Suppressor macrophage treated with lipopolysaccharide for 4 hours (primary cell): ENCODE results near the gene KRTAP4-7.
"Not testable (repeated sequence)": the region's sequence is repeated elsewhere in the genome, so short reads cannot be mapped to it uniquely, and the experiment has no call there.

Experiments used
- DNase-seq: peaks from one replicate; pipeline ENCODE4 v3.0.0-alpha.2; 2020

KRTAP4-7 gene

GRCh38 chr17:41084100-41084856, at the start of gene KRTAP4-7:
Gene KRTAP4-7 (plus strand): TSS chr17:41084150. CDS start chr17:41084207, 57 bp downstream.
- DNase-seq = not testable (repeated sequence)

- DNase-seq = not testable (repeated sequence)
Measured at GRCh38 chr17:41034346-41034935, 49.5 kb upstream of the KRTAP4-7 start, which contains the start of gene KRTAP1-3. Gene KRTAP1-3 (minus strand): TSS chr17:41034874. CDS start chr17:41034821, 53 bp downstream.

- DNase-seq = no peak
Measured at GRCh38 chr17:41037853-41038350, 46.0 kb upstream of the KRTAP4-7 start.

DNA sequence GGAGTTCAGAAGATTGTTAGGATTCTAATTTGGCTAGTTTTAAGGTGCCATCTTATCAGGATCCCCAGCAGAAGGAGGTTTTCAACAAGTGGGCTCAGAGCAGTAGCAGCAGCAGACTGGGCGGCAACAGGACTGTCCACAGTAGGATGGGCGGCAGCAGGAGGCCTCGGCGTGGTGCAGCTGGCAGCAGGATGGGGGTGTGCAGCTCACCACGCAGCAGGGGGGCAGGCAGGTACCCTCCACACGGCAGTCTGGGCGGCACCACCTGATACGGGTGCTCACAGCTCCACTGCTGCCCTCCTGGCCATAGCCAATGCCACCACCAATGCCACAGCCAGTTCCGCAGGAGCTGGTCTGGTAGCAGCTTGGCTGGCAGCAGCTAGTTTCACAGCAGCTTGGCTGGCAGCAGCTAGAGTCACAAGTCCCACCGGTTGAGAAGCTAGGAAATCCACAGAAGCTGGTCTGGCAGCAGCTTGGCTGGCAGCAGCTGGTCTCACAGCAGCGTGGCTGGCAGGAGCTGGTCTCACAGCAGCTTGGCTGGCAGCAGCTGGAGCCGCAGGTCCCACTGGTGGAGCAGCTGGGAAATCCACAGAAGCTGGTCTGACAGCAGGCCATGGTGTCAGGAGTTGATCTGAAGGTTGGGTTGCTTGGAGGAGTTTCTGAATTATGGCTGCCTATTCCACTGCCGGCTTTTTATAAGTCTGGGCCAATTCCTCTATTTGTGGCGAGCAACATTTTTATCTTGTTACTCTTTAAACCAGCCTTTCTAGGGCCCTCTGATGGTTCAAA, 43.0 kb upstream of the KRTAP4-7 start, which contains the start of gene KRTAP1-1:
Gene KRTAP1-1, minus strand, starts transcription at position 668 of the 789 bp plus-strand sequence. Its CDS starts 53 bp downstream, at position 615.
- DNase-seq = not testable (repeated sequence)

GRCh38 chr17:41042953-41043352, 41.0 kb upstream of the KRTAP4-7 start:
- no peak for DNase-seq

GRCh38 chr17:41046735-41047465, 37.0 kb upstream of the KRTAP4-7 start, which contains the start of gene KRTAP2-1:
Gene KRTAP2-1 (minus strand): TSS chr17:41047316. CDS start chr17:41047267, 49 bp downstream.
- DNase-seq = not testable (repeated sequence)

- DNase-seq = no peak
Measured at GRCh38 chr17:41048441-41048840, 35.5 kb upstream of the KRTAP4-7 start.

DNA sequence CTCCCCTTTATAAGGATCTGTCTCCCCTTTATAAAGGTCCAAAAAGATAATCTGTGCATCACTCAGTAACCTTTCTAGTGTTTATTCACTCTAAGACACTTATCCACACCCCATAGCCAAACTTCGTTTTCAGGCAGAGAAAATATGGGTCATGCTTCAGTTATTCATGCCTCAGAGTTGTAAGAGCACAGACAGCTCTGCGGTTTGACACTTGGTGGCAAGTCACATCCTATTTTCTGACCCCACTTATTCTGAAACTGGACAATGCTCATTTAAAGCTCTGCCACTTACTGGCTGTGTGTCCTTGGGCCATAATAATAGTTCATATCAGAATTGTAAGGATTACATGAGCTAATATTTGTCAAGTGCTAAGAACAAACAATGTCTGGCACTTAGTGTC, 34.8 kb upstream of the KRTAP4-7 start:
- DNase-seq = no peak

DNA sequence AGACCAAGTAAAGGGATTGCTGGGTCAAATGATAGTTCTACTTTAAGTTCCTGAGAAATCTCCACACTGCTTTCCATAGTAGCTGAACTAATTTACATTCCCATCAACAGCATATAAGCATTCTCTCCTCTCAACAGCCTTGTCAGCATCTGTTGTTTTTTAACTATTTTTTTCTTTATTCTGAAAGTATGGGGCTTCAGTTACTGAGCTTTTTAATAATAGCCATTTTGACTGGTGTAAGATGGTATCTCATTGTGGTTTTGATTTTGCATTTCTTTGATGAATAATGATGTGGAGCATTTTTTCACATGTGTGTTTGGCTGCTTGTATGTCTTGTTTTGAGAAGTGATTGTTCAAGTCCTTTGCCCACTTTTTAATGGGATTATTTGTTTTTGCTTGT, 31.4 kb upstream of the KRTAP4-7 start:
- no peak for DNase-seq

GRCh38 chr17:41054025-41054424, 29.9 kb upstream of the KRTAP4-7 start:
- no peak for DNase-seq

DNA sequence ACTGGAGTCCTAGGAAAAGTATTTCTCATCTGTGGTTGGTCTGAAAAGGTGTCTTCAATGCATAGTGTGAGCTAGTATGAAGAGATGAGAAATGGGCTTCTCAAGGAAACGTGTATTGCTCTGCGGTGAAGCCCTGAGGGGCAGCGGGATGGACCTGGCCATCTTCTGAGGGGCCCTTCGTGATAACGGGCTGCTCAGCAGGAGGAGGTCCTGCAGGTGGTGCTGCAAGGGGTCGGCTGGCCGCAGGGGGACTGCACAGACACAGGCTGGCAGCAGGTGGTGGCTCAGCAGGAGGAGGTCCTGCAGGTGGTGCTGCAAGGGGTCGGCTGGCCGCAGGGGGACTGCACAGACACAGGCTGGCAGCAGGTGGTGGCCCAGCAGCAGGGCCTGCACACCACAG, 29.4 kb upstream of the KRTAP4-7 start:
- DNase-seq = not testable (repeated sequence)

DNA sequence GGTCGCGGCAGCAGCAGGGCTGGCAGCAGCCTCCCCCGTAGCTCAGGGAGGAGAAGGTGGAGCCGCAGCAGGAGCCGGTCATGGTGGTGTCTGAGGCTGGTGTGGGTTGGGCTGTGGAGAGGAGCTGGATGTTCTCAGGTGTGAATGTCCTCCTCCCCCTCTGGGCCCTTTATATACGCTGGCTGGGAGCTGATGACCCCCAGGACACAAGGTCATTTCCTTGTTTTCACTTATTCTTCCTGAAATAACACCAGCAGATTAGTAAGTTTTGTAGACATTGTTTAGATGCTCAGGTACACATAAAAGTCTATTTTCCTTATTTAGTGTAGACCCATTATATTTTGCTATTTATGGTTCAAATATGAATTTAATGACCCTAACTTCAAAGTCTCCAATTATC, 28.8 kb upstream of the KRTAP4-7 start, which contains the start of gene KRTAP2-2:
Gene KRTAP2-2, minus strand, starts transcription at position 101 of the 400 bp plus-strand sequence. Its CDS starts 19 bp downstream, at position 82.
- not testable (repeated sequence) for DNase-seq

GRCh38 chr17:41057547-41057946, 26.4 kb upstream of the KRTAP4-7 start:
- DNase-seq = no peak

DNA sequence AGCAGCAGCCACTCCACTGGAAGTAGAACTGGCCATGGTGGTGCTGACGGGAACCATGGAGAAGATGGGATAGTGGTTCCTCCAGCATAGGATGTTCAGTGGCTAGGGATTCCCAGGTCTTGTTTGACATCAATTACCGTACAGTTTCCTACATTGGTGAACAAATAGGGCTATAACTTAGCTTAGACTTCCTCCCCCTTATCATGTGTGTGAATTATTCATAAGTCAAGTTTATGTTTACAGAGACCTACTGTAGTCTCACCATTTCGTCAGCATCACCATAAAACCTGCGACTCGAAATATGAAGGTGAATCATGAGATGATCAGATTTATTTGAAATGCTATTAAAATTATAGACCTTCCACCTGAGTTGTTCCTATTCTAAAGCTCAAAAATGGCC, 25.2 kb upstream of the KRTAP4-7 start:
- DNase-seq = no peak

DNA sequence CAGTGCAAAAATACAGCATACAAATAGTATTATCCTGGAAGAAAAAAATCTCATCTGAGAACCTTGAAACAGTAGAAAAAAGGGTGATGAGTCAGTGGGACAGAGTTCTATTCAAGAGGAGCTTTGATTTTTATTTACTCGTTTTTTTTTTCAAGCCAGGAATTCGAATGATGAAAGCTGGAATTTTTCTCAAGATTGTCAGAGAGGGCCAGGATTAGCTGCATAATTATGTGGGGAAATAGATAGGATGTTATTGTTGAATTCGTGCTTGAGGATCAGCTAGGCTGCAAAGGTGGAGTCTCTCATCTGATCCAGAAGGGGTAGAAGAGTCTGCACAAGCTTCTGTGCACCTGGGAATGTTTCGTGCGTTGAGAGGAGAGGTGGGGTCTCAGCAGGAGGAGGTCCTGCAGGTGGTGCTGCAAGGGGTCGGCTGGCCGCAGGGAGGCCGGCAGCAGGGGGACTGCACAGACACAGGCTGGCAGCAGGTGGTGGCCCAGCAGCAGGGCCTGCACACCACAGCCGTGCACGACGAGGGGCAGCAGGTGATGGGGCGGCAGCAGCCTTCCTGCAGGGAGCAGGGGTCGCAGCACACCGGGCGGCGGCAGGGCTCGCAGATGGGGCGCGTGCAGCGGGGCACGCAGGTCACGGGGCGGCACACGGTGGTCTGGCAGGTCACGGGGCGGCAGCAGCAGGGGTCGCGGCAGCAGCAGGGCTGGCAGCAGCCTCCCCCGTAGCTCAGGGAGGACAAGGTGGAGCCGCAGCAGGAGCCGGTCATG, 24.5 kb upstream of the KRTAP4-7 start:
- DNase-seq = not testable (repeated sequence)

DNA sequence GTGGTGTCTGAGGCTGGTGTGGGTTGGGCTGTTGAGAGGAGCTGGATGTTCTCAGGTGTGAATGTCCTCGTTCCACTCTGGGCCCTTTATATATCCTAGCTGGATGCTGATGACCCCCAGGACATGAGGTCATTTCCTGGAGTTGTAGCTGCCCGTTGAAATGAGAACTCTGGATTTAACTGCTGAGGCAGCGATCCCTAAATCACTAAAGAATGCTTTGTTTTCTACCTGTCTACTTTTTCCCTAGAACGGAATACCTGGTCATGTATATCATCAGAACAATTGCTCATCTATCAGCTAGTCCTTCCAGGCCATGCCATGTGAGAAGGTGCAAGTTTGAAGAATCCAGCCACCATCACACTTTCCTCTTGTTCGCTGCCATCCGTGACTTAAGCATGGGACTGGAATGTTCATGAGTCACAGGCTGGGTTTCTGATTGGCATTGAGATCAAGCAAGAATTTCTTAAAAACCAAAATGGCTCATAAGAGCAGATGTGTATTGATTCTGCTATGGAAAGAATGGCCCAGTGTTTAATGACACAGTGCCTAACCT, 23.8 kb upstream of the KRTAP4-7 start, which contains the start of gene KRTAP2-3:
Gene KRTAP2-3, minus strand, starts transcription at position 63 of the 553 bp plus-strand sequence. CDS start 64 bp downstream, outside the sequence.
- DNase-seq = no peak

DNA sequence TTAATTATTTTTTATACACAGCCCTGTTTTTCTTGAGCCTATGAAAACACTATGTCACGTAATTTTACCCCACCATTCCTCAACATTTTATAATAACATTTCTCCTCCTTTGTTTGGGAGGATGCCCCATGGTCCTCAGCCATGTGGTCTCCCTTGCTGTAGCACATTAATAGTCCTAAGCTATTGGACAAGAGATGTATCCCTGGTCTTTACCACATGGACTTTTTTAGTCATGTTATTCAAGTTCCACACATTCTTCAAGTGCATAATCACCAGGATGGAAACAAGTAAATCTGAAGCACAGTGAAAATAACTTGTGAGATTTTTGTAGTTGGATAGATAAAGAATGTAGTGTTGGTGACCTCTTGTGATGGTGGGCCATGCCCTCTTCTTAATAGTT, 22.0 kb upstream of the KRTAP4-7 start:
- no peak for DNase-seq

- DNase-seq = no peak
Measured at GRCh38 chr17:41063449-41063848, 20.5 kb upstream of the KRTAP4-7 start.

DNA sequence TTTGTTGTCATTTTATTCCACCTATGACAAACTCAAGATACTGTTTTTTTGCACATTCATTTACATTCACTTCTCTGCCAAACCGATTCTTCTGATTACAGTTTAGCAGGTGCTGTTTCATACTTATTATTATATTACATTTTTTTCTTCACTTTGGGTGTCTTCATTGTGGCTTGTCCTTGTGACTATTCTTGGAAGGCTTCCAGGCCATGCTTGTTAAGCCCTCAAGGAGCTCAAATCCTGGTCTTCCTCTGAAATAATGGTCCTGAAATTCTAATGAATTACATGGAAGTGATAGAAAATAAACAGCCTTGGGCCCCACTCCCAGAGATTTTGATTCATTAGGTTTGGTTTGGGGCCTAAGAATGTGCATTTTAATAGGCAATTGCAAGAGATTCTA, 19.6 kb upstream of the KRTAP4-7 start:
- DNase-seq = no peak

GRCh38 chr17:41065016-41065689, 18.8 kb upstream of the KRTAP4-7 start:
- DNase-seq = not testable (repeated sequence)
